Measurements from ENCODE around the gene SNX30.

The SNX30 gene

DNA sequence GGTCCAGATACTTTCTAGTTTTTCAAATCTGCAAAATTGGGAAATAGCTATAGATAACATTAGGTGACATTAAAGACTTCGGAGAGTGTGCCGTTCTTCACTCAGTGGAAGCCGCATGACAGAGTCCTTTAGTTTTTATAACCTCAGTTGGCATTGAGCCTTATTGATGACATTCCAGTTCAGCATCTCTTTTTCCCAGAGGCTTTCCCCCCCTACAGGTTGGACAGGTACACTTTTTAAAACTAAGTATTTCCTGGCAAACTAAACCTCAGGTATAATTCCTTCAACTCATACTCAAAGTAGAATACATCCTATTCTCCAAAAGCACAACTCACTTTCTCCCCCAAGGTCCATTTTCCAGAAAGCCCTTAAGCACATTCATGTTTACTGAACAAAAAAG, 81.4 kb downstream of the SNX30 start:
- Histone ChIP-seq H3K36me3 (replicated peaks) (no peaks in the 10 kb centered on the region), H3K27ac (no peak overlapping the region), H3K4me3 (ENCODE audit: low read depth, low read length) (no peak overlapping the region), H3K27me3 (replicated peaks) (no peaks in the 10 kb centered on the region)
- in situ Hi-C loops (cut with HindIII; ENCODE audit: low pct_ligation_motif_present, low sequenced_read_pairs): no loop called here
- DNase-seq: no peak
- TF ChIP-seq, protein P1, sequence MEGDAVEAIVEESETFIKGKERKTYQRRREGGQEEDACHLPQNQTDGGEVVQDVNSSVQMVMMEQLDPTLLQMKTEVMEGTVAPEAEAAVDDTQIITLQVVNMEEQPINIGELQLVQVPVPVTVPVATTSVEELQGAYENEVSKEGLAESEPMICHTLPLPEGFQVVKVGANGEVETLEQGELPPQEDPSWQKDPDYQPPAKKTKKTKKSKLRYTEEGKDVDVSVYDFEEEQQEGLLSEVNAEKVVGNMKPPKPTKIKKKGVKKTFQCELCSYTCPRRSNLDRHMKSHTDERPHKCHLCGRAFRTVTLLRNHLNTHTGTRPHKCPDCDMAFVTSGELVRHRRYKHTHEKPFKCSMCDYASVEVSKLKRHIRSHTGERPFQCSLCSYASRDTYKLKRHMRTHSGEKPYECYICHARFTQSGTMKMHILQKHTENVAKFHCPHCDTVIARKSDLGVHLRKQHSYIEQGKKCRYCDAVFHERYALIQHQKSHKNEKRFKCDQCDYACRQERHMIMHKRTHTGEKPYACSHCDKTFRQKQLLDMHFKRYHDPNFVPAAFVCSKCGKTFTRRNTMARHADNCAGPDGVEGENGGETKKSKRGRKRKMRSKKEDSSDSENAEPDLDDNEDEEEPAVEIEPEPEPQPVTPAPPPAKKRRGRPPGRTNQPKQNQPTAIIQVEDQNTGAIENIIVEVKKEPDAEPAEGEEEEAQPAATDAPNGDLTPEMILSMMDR (IDR thresholded peaks at IDR 0.05; ENCODE audit: low read depth, low read length, missing control alignments): no peak

DNA sequence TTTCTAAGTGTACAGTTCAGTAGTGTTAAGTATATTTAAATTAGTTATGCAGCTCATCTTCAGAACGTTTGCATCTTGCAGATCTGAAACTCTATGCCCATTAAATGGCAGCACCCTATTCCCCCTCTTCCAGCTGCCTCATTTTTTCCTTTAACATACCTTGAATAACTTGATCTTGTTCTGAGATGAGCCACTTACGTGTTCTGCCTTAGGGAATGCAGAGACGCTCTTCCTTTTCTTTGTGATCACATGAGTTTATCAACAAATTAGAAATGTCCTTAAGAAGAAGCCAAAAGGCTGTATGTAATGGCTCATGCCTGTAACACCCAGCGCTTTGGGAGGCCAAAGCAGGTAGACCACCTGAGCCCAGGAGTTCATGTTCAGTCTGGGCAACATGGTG, 82.5 kb downstream of the SNX30 start:
- H3K27ac ChIP-seq: no peak overlapping the region
- no peak for DNase-seq
- no peaks in the 10 kb centered on the region for H3K27me3 ChIP-seq (replicated peaks)
- in situ Hi-C loops (cut with HindIII; ENCODE audit: low pct_ligation_motif_present, low sequenced_read_pairs): no loop called here
- H3K36me3 ChIP-seq (replicated peaks): no peaks in the 10 kb centered on the region
- TF ChIP-seq, protein P1 (IDR thresholded peaks at IDR 0.05; ENCODE audit: low read depth, low read length, missing control alignments): no peak
- no peak overlapping the region for H3K4me3 ChIP-seq (ENCODE audit: low read depth, low read length)

DNA sequence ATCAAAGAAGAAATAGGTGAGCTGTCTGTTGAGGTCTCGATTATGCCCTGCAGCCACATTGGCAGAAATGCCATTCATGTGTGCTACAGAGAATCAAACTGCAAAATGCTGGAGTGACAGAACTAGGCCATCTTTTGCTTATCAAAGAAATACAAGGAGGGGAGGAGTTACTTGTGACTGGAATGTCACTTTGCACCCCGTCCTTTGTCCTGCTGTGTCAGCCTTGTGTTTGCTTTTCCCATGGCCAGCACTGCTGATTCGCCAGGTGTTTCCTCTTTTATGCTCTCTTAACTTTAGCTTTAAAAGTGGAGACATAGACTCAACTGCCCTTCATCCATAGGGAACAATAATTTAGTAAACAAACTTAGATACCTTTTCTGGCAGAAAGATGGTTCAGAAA, 85.8 kb downstream of the SNX30 start:
- no peaks in the 10 kb centered on the region for H3K27me3 ChIP-seq (replicated peaks)
- no peak for DNase-seq
- no peak overlapping the region for H3K4me3 ChIP-seq (ENCODE audit: low read depth, low read length)
- H3K27ac ChIP-seq: no peak overlapping the region
- H3K36me3 ChIP-seq (replicated peaks): no peaks in the 10 kb centered on the region
- TF ChIP-seq, protein P1 (IDR thresholded peaks at IDR 0.05; ENCODE audit: low read depth, low read length, missing control alignments): no peak
- in situ Hi-C loops (cut with HindIII; ENCODE audit: low pct_ligation_motif_present, low sequenced_read_pairs): no loop called here

DNA sequence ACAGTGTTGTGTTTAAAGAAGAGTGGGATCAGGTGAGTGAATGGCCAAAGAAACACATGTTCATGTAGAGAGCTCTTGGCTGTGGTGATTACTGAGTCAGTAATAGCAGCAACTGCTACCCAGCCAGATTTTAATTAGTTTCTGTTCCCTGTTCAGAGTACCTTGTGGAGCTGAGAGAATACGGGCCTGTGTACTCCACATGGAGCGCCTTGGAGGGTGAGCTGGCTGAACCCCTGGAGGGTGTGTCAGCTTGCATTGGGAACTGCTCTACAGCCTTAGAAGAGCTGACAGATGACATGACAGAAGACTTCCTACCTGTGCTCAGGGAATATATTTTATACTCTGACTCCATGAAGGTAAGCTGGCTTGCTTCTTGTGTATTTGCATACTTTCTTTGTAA, 87.8 kb downstream of the SNX30 start:
- in situ Hi-C loops (cut with HindIII; ENCODE audit: low pct_ligation_motif_present, low sequenced_read_pairs): no loop called here
- H3K27ac ChIP-seq: no peak overlapping the region
- H3K36me3 ChIP-seq (replicated peaks): no peaks in the 10 kb centered on the region
- TF ChIP-seq, protein P1 (IDR thresholded peaks at IDR 0.05; ENCODE audit: low read depth, low read length, missing control alignments): no peak
- no peaks in the 10 kb centered on the region for H3K27me3 ChIP-seq (replicated peaks)
- no peak overlapping the region for H3K4me3 ChIP-seq (ENCODE audit: low read depth, low read length)
- DNase-seq: no peak

DNA sequence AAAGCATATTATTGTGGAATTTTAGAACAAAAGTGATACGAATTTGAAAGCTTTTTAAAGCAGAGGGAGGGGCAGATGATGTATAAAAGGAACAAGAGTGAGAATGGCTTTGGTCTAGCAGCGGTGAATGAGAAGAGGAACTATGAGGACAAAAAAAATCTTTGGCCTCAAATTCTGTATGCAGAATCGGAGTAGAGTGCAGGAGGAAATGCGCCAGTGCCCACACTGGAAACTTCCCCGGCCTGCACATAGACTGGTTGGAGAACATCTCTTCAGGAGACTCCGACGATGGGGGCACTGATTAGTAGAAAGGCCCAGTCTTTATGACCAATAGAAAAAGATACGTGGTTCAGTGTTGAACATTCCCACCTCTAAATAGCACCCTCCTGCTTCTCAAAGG, 88.8 kb downstream of the SNX30 start:
- Histone ChIP-seq H3K4me3 (ENCODE audit: low read depth, low read length) (no peak overlapping the region), H3K27me3 (replicated peaks) (no peaks in the 10 kb centered on the region), H3K36me3 (replicated peaks) (no peaks in the 10 kb centered on the region), H3K27ac (no peak overlapping the region)
- in situ Hi-C loops (cut with HindIII; ENCODE audit: low pct_ligation_motif_present, low sequenced_read_pairs): no loop called here
- DNase-seq: no peak
- TF ChIP-seq, protein P1 (IDR thresholded peaks at IDR 0.05; ENCODE audit: low read depth, low read length, missing control alignments): no peak

DNA sequence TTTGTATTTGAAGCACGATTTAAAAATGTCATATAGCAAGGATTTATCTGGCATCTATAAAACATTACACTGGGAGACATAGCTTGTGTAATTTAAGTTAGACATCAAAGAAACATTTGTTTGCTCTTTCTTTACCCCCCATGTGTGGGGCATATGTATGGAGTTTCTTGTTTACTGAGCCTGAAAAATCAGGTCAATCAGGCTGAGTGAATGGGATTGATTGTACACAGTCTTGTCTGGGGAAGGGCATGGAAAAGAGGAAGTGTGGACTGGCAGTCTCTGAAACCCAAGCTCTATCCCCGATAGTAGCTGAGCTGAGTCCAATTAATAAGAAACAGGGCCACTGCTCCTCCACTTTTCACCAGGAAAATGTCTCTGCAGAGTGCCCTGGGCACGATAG, 90.7 kb downstream of the SNX30 start:
- Histone ChIP-seq H3K4me3 (ENCODE audit: low read depth, low read length) (no peak overlapping the region), H3K27me3 (replicated peaks) (no peaks in the 10 kb centered on the region), H3K36me3 (replicated peaks) (no peaks in the 10 kb centered on the region)

More for the DNA sequence above, 90.7 kb downstream of the SNX30 start:
- no peak for DNase-seq
- in situ Hi-C loops (cut with HindIII; ENCODE audit: low pct_ligation_motif_present, low sequenced_read_pairs): no loop called here
- TF ChIP-seq, protein P1 (IDR thresholded peaks at IDR 0.05; ENCODE audit: low read depth, low read length, missing control alignments): no peak
- no peak overlapping the region for H3K27ac ChIP-seq

Data from brain microvascular endothelial cell (primary cell).